ENCODE measurements around the gene NSUN2. TPM values are rescaled to one million over a fixed set of nuclear protein-coding genes. Genes with fewer than 3 reads are reported as not detected.
A peak's percentile ranks its signal among the peaks of the same experiment; 100 is the strongest.
"Not testable (repeated sequence)": the region's sequence is repeated elsewhere in the genome, so short reads cannot be mapped to it uniquely, and the experiment has no call there.

Gene NSUN2
- total RNA-seq, 1 donor from 2014 or later = 43.0 TPM

DNA sequence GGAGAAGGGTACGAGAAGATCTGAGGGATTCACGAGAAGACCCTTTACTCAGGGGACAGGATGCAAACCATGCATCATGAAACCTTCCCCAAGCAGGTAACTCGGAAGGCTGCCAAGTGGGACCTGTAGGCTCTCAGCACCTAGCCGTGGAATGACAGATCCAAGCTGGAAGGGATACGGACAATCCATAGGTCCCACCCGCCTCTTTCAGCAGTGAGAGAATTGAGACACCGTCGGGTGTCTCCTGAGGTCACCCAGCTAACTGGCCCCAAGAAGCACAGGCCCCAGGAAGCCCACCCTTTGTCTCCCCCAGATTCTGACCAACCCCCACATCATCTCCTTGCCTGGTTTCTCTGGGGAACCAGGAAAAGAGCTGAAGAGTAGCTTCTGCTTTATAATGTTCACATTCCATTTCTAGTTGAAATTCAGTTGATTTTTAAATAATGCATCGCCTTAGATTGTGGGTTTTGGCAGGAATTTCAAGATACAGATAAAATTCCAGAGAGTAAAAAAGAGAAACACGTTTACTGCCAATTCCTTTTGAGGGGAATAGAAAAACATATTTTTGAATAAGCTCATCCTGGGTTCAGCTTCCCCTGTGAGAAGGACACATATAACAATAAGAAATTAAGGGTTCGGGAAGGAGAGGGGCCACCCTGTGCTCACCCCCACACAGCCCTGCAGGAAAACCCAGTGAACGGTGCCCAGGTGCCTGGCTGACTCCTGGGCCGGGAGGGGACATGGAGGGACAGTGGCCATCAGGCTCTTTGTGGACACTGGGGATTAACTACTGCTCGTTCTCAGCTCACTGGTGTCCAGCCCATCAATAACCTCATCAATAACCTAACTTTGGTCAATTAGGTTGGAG, 51.1 kb downstream of the NSUN2 start:
- ATAC-seq = no peak

DNA sequence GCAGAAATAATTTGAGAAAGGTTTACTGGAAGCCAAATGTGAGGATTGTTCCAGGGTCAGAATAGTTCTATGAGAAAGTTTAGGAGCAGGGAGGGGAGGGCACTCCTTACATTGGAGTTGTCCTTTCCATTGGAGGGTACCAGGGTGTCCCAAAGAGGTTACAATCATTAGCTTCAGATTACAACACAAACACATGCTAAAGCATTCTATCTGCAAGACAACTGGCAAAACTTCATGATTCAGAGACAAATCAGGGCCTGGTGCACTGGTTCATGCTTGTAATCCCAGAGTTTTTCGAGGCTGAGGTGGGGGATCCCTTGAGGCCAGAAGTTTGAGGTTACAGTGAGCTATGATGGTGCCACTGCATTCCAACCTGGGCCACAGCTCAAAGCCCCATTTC, 51.8 kb downstream of the NSUN2 start:
- no peak for ATAC-seq

DNA sequence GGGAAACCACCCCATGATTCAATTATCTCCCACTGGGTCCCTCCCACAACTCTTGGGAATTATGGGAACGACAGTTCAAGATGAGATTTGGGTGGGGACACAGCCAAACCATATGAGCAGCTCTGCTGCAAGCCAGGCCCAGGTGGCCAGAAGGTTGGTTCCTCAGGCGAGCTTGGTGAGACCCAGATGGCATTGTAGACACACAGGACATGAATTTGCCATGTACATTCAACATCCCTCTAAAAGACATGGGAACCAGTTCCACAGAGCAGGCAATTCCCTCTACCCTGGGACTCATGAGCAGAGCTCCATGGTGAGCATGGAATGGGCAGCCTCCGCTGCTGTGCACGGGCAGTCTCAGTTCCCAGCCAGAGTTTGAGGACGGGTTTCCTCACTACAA, 53.3 kb downstream of the NSUN2 start:
- no peak for ATAC-seq

DNA sequence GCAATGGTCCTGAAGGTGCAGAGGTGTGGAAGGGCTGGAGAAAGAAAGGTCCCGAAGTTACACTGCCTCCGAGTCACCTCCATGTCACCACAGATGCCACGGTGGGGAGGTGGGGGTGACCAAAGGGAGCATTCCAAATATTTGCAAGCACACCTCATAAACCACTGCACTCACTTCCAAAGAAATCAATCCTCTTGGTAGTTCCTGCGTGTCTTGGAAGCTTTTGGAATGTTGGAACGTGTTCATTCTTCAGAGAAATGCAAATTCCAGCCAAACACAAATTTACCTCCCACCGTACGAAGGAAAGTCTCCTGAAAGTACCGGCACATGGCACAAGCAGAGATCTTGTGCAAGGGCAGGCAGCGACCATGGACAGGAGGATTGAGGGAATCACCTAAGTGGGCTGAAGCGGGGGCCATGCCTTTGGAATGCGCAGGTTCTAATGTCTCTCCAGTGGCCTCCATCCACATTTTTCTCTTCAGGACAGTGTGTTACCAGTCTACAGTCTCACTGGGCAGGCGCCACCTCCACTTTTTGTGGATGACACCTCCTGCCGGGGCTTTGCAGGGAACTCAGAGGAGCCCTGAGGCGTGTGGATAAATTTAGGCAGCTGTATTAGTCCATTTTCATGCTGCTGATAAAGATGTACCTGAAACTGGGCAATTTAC, 54.0 kb downstream of the NSUN2 start:
- ATAC-seq = no peak

DNA sequence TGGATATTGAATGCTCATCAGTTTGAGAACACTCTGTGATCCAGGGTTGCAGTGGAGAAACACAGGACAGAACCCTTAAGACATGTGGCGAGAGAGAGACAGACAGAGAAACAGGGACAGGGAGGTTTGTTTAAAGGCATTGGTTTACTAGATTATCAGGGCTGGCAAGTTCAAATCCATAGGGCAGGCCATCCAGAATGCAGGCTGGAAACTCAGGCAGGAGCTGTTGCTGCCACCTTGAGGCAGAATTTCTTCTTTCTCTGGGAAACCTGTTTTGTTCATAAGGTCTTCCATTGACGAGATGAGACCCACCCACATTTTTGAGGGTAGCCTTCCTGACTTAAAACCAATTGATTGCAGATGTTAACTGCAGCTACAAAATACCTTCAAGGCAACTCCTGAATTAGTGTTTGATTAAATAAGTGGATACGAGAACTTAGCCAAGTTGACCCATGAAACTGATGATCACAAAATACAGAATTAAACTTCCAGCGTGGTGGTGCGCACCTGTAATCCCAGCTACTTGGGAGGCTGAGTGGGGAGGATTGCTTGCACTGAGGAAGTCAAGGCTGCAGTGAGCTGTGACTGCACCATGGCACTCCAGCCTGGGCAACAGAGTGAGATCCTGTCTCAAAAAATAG, 55.9 kb downstream of the NSUN2 start:
- peak; percentile 47 for ATAC-seq

DNA sequence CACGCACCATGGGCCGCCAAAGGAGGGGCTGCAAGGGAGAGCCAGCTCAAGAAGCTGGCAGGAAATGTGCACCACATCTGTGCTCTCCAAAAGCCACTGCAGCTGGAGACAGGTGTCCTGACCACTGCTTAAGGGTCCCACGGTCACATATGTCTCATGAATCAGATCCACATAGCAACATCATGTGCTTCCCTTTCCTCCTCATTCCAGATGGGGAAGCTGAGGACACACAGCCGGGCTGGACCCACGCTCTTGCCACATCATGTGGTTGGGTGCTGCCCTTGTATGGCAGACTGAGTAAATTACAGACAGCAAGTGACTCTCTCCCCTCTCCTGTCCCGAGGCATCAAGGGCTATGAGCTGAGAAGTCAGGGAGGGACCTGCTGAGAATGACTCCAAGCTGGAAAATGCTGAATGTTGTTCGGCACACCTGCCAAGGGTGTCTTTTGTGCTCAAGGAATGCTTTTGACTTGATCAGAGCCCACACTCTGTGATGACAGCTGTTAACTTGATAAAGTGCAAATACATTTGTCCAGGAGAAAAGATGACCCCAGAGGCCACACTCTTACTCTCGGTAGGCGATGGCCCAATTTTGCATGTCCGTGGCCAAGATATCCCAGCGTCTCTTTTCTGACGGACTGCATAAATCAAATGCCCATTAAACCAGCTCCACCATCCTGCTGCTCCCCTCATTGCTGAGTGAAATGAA, 58.2 kb downstream of the NSUN2 start:
- no peak for ATAC-seq

DNA sequence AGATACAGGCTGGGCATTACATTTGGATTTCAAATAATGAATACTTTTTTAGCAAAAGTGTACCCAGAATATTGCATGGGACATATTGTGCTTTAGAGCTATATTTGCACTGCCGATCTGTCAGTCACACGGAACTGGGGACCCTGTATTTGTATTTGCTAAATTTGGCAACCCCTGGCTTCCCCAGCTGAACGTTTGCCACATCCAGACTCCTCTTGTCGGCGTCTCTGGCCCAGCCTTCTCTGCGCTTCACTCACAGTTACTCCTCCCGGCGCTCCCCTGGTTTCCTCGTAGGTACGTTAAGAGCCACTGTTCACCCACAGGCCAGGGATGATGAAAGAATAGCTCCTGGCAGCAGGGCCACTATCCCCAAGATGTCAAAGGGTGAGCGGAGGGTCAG, 58.7 kb downstream of the NSUN2 start:
- ATAC-seq = no peak

DNA sequence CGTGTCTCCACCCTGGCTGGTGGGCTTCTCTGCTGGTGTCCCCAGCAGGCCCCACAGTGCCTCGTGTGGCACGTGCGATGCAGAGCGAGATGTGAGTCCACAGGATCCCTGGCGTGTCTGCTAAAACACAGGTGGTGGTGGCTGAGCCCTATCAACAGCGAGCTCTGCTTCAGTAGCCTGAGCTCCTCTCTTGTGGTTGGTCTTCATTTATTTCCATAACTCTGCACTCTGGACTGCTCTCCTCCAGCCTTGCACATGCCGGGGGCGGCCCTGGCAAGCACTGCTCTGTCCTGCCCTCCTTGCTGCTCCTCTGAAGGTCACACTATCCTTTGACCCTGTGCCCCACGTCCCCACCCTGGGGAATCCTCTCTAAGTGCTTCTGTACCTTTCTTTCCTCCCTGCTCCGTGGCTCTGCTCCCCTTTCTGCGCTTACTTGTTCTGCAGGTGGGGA, 59.2 kb downstream of the NSUN2 start:
- ATAC-seq = no peak

DNA sequence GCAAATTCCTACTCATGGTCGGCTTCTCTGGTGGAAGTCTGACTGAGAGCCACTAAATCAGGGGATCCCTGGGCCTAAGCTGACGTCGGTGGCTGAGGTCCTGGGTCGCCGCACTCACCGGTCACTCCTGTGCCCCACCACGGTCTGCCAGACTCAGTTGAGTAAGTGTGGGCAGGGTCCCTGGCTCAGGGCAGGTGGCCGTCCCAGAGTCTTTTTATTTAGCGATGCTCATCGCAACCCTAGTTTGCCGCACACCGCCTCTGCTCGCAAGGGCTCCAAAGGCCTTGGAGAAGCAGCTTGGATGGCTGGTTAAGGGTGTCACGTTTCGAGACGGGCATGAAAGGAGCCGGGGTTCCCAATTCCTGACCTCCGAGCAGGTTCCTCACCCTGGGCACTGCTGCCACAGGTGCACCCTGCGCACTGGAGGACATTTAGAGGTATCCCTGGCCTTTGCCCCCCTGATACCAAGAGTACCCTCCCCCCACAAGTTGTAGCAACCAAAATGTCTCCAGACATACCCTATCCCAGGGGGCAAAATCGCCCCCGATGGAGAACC, 59.9 kb downstream of the NSUN2 start:
- no peak for ATAC-seq

DNA sequence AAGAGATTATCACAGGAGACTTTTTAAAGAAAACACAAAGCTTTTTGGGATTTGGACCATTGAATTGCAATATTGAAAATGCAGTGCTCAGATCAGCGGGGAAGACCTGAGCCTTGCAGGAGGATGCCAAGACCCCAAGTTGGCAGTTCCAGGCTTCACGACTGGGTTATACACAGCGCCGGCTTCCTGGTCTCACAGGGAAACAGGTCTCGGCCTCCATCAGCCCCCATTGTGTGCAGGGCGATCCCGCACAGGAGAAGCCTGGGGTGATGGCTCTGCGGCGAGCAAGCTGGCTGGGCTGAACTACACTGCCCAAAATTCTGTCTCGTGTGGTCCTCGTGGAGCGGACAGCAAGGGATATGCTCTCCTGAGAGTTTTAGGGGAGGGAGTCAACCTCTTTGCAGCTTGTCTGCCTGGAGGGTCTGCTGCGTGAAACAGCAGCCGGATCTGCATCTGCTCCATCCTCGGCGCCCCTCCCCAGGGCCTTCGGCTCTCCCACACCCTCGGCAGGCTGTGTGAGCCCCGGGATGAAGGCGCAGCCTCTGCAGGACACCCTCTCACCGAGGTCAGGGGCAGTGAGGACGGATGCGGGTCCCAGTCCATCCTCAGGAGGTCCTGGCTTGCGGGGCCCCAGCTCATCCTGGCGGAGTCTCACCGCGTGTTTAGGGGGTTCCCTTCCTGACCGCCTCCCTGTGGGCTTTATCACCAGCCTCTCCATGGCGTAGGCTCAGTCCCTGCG, 60.6 kb downstream of the NSUN2 start:
- no peak for ATAC-seq

DNA sequence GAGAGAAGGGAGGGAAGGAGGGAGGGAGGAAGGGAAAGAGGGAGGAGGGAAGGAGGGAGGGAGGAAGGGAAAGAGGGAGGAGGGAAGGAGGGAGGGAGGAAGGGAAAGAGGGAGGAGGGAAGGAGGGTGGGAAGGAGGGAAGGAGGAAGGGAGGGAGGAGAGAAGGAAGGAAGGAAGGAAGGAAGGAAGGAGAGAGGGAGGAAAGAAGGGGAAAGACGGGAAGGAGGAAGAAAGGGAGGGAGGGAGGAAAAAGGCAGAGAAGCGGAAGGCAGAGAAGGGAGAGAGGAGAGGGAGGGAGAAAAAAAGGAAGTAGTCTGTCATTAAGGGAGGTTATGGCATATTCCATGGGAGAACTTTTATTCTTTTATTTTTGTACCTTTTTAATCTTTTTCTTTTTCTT, 61.2 kb downstream of the NSUN2 start:
- not testable (repeated sequence) for ATAC-seq

DNA sequence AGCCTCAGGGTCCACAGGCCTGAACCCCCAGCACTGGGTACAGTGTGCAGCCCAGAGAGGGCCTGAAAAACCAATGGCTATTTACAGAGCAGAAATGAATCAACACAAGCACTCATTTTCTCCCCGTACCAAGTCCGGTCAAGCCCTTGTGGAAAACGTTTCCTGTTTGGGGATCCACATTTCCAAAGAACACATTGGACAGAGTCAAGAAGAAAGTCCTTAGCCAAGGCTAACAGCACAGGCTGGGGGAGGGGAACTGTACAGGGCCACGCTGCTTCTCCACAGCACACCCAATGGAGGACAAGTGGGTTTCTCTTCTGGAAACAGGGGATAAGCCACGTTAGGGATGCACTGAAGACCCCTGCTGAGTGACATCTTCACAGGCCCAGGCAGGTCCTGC, 62.3 kb downstream of the NSUN2 start:
- ATAC-seq = no peak

DNA sequence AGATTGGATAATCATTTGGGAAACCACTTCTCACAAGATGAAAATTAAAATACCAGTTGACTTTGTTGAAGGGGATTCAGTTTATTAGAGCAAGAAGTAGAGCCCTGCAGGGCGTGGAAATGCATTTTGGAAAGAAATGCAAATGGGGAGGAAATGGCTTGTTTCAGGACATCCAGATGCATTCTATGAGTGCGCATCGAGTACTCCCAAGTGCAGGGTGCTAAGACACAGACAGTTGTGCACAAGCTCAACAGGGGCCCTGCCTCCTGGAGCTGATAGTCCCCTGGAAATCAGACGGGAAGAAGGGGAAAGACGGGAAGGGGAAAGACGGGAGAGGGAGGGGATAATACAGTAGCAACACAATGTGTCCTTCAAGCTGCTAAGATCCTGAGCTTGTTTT, 64.0 kb downstream of the NSUN2 start:
- ATAC-seq = no peak

DNA sequence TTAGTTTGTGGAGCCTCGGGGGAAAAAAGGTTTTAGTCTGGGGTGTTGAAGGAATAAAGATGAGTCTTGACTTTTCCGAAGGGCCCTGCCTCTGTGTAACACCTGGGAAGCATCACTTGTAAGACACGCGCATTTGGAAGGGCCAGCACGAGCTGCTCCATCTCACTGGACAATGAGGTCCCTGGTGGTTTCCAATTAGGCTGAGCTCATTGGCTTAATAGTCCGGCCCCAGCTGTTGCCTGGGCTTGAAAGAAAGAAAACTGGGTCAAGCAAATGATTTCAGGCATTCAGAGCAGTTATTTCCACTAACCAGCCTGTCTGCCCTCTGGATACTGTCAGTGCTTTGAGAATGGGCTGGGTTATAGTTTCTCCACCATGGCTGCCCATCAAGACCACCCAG, 64.5 kb downstream of the NSUN2 start:
- no peak for ATAC-seq

DNA sequence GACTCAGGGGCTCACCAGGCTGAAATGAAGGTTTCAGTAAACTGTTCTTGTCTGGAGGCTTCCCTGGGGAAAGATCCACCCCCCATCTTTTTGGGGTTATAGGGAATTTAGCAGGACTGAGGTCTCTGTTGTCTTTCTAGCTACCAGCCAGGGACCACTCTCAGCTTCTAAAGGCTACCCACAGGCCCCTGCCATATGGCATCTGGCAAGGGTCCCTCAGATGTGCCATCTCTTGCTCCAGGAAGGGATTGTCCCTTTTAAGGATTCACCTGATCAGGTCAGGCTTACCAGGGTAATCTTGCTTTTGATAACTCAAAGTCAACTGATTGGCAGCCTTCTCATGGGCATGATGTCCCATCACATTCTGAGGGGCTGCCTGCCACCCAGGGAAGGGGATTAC, 65.0 kb downstream of the NSUN2 start:
- ATAC-seq = no peak

DNA sequence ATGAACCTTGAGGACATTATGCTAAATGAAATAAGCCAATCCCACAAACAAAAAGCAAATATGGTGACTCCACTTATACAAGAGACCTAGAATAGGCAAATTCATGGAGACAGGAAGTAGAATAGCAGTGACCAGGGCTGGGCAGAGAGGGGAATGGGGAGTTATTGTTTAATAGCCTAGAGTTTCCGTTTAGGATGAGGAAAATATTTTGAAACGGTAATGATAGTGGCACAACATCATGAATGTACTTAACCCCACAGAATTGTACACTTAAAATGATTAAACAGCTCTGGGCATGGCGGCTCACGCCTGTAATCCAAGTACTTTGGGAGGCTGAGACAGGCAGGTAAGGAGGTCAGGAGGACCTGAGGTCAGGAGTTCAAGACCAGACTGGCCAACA, 65.8 kb downstream of the NSUN2 start:
- ATAC-seq = no peak

DNA sequence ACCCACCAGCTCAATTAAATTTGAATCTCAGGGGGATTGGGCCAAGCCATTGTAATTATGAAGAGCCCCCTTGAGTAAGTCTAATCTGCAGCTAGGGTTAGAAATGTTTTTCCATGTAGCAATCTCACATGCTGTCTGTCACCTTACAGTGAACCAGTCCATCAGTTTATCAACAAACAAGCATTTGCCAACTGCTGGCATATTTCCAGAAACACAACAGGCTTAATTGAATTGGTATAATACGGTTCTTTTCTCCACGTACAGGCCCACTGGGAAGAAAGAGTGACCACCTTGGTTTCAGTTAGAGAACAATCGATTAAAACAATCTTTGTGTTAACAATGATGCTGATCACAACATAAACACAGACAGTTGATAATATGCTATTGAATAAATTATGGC, 67.4 kb downstream of the NSUN2 start:
- ATAC-seq = no peak

DNA sequence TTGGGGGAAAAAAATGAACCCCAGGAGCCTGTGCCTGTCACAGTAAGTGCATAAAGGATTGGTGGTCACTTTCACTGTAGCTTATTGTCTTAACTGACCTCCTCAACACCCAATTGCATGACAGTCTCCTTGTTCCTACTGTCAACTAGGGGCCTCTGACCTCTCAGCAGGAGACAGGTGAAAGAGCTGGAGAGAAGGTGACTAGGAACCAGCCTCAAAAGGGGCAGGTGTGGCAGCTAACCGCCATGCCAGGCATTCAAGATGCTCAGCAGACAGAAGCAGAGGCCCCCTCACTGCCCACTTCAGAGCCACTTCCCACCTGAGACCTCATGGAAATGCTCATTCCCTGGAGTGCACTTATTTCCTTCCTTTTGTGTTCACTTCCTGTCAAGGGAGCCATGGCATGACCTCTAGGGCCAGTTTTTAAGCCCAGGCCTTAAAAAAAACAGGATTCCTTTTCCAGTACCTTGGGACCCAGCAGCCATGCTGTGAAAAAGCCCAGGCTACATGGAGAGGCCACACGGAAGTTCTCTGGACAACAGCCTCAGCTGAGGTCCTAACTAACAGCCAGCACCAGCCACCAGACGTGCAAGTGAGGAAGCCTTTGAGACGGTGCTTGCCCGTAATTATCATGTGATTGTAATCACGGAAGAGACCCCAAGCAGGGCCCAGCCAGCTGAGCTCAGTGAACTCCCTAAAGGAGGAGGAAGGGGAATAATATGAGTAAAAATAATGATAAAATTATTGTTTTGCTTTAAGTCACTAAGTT, 74.9 kb downstream of the NSUN2 start:
- ATAC-seq = no peak

DNA sequence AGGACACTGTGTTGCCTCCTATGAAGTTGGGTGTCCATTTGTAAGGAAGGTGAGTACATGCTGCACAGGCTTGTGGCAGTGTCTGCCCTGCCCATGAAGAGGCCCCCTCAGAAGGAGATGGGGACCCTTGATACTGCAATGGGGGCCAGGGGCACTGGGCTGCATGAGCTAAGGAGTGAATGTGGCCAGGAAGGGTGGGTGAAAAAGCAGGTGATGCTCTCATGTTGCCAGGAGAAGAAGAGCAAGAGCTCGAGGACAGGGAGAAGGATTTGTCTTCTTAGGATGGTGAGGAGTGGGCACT, 76.1 kb downstream of the NSUN2 start:
- ATAC-seq = no peak

DNA sequence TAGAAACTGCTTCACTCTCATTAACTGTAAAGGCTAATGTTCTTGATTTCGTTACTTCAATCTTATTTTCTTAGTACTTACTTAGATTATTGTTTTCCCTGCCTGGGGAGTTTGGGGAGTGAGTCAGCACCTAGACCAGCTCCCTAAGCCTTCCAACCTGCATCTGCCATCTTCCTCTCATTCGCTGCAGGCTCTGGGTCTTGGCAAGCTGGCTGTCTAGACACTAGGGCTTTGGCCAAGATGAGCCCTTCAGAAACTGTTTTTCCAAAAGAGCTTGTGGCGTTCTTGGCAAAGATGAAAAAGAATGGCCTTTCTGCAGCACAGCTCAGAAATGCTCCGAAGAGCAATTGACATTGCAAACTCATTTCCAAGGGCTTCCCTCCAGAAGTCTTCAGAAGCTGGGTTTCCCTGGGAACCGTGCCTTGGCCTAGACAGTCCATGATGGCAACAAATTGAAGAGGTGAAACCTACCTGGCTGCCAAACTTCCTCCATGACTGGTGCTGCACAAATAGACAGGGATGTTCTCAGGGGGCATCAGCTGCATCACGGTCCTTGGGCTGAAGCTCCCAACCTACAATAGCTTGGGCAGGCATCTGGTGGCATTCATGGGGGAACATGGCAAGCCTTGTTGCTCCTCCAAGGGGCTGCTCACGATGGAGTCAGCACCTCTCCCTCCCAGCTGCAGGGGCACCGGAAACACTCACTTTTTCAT, 76.6 kb downstream of the NSUN2 start:
- no peak for ATAC-seq

DNA sequence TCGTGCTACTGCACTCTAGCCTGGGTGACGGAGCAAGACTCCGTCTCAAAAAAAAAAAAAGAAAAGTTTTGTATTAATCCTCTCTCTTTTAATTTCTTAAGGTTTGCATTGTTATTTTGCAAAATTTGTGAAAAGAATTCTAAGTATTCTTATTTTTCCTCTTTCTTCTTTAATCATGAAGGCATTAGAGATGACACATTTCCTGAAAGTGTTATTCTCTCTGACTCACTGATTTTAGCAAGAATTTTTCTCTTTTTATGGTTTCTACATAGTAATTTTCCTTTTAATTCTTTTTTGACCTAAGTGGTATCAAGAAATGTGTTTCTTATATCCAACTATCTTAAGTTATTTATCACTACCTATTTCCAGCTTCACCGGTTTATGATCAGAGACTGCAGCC, 78.0 kb downstream of the NSUN2 start:
- ATAC-seq = no peak

Measured in esophagus mucosa (tissue), 1 donor.